HG03558 (cell line): ENCODE measurements around the gene PTK6.

Source experiments
- ATAC-seq: cut with Tn5 transposase; IDR thresholded peaks from one replicate; pipeline ENCODE4 v1.9.1; 2021; ENCODE audit warnings: moderate number of reproducible peaks; ENCODE audit not compliant: unreplicated experiment; ENCODE audit errors: extremely low read depth

The PTK6 gene

DNA sequence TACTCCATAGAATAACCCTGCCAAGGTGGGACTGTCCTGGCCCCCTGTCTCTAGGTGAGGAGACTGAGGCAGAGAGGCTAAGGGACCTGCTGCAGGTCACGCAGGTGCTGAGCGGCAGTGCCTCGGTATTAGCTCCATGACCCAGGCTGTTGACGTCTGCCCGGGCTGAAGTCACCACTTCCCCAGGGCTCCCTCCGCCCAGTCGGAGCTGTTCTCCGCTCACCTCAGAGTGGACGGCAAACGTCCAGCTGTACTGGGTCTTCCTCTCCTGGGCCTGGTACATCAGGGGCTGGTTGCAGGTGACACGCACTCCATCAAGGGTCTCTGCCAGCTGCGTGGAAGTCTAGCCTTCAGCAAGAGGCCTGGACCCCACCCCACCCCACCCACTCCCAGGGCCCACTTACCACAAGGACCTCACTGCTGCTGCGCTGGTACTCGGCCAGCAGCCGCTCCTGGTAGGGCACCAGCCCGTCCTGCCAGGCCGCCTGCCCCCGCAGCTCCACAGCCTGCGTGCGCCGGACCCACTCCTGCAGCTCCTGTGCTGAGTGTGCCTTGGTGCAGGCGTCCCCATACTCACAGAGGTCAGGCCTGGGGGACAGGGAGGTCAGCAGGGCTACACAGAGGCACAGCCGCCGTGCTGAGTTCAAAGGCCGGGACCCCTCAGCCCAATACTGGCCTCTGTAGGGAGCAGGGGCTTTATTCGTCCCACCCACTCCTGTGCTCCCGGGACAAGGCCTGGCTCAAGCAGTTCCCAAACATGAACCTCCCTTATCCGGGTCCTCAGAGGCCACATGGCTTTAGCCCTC is 33.3 kb upstream of the PTK6 start:
- ATAC-seq: no peak

DNA sequence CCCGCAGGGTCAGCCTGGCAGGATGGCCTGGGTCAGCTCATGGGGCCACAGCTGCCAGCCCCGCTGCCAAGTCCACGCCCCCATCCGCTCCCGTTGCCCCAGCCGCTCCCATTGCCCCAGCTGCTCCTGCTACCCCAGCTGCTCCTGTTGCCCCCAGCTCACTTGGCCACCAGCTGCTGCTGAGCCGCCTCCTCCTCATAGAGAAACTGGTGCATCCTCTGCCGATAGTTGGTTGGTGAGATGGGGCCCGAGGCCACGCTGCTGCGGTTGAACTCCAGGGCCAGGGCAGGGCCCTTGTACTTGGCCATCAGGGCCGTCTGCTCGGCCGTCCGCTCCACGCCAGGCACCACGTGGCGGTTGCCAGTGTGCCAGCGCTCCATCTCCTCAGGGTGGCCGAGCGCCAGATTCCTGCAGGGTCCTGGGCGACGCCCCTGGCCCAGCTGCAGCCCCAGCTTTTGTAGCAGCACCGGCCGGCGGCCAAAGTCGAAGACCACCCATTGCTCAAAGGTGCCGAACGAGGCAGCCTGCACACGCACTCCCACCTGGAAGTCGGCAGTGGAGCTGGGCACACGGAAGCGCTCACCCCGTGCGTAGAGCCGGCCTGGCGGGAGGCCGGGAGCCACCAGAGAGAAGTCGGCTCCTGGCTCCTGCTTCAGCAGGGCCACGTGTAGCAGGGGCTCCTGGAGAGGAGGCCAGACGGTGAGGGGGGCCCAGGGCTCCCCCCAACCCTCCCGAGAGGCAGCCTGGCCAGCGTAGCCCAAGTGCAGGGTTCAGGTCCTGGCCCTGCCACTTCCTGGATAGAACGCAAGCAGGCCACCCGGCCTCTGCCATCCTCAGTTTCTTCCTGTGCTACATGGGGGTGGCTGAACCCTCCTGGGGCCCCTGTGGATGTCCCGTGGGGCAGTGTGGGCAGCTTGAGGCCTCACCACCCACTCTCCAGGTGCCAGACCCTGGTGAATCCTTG is 32.1 kb upstream of the PTK6 start:
- no peak for ATAC-seq

DNA sequence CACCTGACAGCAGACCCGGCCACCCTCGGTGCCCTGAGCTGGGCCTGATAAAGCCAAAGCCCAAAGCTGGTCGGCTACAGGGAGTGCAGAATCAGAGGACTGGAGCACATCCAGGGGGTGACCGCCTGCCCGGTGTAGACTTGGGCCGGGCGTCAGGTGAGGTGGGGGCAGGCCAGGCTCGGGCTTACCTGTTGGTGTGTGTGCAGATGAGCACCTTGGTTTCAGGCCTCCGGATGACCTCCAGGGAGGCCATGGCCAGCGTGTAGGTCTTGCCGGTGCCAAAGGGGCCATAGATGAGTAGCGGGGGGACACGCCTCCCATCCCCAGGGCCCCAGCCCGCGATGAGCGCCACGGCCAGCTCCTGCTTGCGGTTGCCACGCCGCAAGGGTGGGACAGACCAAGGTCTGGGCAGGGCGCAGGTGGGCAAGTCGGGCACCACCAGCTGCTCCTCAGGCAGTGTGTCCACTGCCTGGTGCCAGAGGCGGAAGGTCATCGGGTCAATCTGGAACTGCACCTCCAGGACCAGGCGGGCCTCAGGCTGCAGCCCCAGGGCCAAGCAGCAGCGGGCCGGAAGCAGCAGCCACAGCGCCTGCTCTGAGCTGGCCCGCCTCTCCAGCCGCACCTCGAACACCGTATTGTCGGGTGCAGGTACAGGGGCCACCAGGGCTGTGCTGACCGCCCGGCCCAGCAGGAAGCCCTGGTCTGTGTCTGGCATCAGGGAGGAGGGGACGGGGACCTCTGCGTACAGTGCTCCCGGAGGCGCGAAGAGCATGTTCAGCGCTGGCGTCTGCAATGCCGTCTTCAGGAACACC is 31.2 kb upstream of the PTK6 start:
- no peak for ATAC-seq

- ATAC-seq: no peak
These were observed 30.4 kb upstream of the PTK6 start for GRCh38 chr20:63567386-63568169.

DNA sequence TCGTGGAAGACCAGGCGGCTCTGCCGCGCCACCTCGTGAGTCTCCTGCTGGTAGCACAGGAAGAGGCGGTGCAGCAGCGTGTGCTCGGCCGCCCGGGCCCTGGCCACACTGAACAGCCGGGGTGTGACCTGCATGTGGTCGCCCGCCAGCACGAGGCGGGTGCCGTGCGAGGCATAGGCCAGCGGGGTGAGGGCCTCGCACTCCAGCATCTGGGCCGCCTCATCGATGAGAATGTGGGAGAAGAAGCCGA is 29.9 kb upstream of the PTK6 start:
- ATAC-seq: no peak

DNA sequence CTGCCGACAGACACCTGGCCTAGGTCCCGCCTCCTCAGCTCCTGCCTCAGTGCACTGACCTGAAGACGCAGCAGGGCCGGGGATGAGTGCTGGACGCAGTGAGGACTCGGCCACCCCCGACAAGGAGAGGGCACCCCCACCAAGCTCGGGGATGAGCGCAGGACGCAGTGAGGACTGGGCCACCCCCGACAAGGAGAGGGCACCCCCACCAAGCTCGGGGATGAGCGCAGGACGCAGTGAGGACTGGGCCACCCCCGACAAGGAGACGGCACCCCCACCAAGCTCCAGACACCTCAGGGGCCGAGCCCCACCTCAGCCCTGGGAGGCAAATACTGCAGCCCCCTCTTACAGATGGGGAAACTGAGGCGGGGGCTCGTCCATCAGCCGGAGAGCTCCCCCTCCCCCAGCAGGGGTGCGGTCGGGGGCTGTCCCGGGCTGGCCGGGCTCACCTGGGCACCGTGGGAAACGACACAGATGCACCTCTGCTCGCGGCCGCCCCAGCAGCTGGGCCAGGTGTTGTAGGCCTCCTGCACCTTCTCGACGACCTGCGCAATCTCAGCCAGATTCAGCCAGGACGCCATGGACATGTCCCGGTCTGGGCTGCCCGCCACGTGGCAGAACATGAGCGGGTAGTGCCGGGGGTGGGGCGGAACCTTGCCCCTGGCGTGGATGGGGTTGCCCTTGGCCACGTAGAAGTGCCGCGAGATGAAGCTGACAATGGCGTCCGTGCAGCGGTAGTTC is 29.4 kb upstream of the PTK6 start:
- no peak for ATAC-seq

DNA sequence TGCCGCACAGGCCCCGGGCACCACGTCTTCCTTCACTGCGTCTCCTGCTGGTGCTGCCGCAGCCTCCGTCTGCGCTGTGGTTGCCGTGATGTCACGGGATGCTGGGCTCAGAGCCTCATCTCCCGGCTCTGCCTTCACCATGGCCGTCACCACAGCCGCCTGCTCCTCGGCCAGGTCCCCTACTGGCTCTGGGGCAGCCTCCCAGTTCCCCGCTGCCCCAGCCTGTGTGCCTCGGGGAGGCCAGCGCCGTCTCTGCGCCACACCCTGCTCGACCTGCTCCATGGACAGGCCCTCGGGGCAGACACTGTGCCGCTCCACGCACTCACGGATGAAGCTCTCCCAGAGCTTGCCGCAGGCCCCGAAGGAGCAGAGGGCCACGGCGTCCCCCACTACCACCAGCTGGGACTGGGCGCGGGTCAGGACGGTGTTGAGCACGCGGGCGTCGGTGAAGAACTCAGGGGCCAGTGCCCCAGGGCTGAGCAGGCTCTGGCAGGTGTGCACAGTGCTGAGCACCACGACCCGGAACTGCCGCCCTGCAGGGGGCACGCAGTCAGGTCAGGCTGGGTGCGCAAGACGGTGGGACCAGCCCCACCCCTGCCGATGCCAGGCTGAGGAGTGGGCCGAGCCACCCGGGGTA is 28.6 kb upstream of the PTK6 start:
- no peak for ATAC-seq

GRCh38 chr20:63565021-63565698 is 28.0 kb upstream of the PTK6 start:
- no peak for ATAC-seq

DNA sequence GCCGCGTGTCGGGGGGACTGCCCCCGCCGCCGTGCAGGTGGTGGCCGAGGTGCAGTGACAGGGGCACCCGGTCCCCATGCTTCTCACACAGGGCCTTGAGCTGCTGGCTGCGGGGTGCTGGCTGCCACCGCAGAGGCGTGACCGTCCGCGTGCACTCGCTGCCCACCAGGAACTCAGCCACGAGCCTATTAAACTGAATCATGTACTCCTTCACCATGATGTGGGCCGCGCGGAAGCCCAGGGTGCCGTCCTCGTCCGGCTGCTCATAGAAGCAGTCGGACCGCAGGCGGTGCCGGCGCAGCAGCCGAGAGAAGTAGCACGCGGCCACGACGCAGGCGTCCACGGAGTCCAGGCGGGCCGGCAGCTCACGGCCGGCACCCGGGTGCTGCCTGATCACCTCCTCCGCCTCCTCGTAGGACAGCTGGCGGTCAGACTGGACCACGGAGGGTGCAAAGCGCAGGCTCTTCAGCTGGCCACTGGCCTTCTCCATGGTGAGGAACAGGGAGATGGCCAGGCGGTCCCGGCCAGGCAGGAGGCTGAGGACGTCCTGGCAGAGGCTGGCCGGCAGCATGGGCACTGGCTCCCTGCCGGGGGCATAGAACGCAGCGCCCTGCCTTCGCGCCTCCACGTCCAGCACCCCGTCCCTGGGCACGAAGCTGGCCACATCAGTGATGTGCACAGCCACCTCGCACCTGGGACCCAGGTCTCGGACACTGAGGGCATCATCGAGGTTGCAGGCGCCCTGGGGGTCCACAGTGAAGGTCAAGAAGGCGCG is 27.0 kb upstream of the PTK6 start:
- ATAC-seq: no peak

DNA sequence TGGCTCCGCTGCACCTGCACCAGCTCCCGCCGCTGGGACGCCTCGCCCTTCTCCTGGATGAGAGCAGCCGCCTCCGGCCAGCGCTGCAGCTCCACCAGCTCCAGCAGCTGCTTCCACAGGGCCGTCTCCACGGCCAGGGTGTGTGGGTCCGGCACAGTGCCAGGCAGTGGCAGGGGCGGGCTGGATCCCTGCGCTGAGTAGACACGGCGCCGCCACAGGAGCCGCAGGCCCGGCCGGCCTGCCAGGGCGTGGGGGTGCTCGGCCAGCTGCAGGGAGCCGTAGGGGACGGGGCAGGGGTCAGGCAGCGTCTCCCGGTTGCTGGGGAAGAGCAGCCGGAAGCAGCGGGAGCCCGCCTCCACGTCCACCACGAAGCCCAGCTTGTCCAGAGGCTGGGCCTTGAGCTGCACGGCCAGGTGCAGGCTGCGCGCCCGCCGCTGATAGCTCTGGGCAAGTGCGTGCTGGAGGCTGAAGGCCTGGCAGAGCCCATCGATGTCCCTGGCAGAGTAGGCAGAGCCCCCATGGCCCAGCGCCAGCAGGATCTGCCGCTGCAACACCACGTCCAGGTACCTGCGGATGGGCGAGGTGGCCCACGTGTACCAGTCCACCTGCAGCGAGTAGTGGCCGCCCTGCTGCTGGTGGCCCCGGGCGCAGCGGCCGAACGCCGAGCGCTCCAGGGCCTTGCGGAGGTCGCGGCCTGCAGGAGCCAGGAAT is 26.2 kb upstream of the PTK6 start:
- no peak for ATAC-seq

- no peak for ATAC-seq
These were observed 25.5 kb upstream of the PTK6 start for GRCh38 chr20:63562461-63563224.

DNA sequence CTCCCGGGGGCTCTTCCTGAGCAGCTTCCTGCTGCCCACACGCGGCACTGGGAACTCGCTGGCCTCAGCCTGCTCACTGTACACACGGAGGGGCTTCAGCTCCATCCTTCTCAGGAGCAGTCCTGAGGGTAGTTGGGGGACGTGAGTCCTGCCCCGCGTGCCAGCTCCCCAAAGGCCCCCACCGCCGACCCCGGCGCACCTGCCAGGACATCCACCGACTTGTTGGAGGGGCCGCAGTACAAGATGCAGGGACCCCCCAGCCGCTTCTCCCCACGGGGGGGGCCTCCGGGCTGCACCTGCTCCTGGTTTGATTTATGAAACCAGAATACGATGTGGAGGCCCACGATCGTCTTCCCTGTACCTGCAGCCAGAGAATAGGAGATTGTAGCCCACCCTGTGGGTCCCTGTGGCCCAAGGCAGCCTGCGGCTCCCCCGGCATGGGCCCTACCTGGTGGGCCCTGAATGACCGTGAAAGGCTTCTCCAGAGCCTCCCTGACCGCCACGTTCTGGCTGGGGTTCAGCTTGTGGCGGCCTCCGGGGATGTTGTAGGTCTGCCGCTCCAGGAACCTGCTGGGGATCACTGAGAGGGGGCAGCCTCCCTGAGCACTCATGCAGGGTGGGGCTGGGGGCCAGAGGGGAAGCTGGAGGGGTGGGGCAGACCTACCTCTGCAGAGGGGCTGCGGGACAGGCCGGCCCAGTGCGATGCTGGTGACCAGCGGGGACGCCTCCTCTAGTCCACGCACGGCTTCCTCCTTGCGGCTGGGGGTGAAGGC is 24.6 kb upstream of the PTK6 start:
- no peak for ATAC-seq

DNA sequence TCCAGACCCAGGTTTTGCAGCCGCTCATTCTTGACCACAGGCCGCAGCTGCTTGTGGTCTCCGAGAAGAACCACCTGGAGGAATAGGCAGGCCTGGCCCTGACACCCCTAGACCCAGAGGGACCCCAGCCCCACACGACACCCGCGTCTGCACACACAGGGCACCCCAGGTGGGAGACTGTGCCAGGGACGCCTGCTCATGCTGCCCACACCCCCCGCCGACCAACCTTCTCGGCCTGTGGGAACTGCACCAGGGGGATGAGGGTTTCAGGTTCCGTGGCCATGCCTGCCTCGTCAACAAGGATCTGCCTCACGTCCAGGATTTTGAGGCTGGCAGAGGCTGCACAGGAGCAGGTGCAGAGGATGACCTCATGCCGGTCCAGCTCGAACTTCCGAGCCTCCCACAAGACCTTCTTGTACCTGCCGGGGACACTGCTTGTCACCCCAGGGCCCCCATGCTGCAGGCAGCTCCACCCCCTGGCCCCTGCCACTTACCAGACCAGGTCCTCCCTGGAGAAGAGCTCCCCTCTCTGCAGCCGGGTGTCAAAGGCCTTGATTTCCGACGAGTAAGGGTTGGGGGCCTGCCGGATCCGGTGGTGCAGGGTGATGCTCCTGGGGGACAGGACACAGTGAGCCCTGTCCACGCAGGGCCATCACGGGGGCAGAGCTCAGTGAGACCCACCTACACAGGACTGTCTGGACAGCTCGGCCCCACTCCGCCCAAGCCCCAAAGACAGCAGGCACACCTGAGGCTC is 23.9 kb upstream of the PTK6 start:
- no peak for ATAC-seq

DNA sequence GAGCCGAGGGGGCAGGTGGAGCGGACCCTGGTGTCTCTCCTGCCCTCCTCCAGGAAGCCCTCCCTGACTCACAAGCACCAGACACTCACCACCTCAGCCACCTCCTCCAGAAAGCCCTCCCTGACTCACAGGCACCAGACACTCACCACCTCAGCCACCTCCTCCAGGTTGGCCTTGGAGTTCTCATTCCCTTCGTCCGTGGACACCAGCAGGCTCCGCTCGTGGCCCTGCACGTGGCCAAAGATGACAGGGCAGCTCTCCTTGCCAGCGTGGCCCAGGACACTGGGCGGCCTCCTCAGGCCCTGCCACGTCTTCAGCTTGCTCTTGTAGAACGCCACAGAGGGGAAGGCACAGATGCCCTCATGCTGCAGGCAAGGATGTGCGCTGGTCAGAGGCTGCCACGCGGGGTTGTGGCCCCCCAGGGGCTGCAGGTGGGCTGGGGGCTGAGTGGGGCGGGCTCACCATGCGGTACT is 23.2 kb upstream of the PTK6 start:
- no peak for ATAC-seq
